ENCODE measurements around the gene ZSWIM4.

- TF ChIP-seq PKNOX1 (IDR thresholded peaks at IDR 0.05) = no peak
- no peak for TF ChIP-seq ARNT (IDR thresholded peaks at IDR 0.05)
- TF ChIP-seq ELF4 (IDR thresholded peaks at IDR 0.05) = no peak
- TF ChIP-seq SUZ12 (IDR thresholded peaks at IDR 0.05) = no peak
- TF ChIP-seq LEF1 (IDR thresholded peaks at IDR 0.05; ENCODE audit: borderline replicate concordance) = no peak
These were observed 32.5 kb upstream of the ZSWIM4 start for GRCh38 chr19:13762635-13763235.

Data from HEK293T (cell line).